ENCODE results near the gene SPRR3.
"Not testable (repeated sequence)": the region's sequence is repeated elsewhere in the genome, so short reads cannot be mapped to it uniquely, and the experiment has no call there.

DNA sequence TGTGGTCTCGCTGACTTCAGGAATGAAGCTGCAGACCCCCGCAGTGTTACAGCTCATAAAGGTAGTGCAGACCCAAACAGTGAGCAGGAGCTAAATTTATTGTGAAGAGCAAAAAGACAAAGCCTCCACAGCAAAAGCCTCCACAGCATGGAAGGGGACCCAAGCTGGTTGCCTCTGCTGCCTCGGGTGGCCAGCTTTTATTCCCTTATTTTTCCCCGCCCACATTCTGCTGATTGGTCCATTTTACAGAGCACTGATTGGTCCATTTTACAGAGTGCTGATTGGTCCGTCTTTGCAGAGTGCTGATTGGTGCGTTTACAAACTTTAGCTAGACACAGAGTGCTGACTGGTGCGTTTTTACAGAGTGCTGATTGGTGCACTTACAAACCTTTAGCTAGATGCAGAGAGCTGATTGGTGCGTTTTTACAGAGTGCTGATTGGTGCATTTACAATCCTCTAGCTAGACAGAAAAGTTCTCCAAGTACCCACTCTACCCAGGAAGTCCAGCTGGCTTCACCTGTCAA is 9.7 kb downstream of the SPRR3 start:
- not testable (repeated sequence) for TF ChIP-seq MYC (IDR thresholded peaks at IDR 0.05; ENCODE audit: low read depth, low read length); POLR2A (IDR thresholded peaks at IDR 0.05; ENCODE audit: extremely low read depth, insufficient read length)
- TF ChIP-seq, protein P1, sequence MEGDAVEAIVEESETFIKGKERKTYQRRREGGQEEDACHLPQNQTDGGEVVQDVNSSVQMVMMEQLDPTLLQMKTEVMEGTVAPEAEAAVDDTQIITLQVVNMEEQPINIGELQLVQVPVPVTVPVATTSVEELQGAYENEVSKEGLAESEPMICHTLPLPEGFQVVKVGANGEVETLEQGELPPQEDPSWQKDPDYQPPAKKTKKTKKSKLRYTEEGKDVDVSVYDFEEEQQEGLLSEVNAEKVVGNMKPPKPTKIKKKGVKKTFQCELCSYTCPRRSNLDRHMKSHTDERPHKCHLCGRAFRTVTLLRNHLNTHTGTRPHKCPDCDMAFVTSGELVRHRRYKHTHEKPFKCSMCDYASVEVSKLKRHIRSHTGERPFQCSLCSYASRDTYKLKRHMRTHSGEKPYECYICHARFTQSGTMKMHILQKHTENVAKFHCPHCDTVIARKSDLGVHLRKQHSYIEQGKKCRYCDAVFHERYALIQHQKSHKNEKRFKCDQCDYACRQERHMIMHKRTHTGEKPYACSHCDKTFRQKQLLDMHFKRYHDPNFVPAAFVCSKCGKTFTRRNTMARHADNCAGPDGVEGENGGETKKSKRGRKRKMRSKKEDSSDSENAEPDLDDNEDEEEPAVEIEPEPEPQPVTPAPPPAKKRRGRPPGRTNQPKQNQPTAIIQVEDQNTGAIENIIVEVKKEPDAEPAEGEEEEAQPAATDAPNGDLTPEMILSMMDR (IDR thresholded peaks at IDR 0.05; ENCODE audit: low read depth, low read length) = not testable (repeated sequence)
- TF ChIP-seq, protein P2, sequence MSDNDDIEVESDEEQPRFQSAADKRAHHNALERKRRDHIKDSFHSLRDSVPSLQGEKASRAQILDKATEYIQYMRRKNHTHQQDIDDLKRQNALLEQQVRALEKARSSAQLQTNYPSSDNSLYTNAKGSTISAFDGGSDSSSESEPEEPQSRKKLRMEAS (IDR thresholded peaks at IDR 0.05; ENCODE audit: low read depth, low read length) = not testable (repeated sequence)

All from NB4 (cell line).